Measurements from ENCODE around the gene LRRC8E.

- TF ChIP-seq CTCF (optimal IDR thresholded peaks at IDR 0.05 in 1 of 3, IDR thresholded peaks at IDR 0.05 in 1 of 3, conservative IDR thresholded peaks at IDR 0.05 in 1 of 3; ENCODE audit: extremely low read depth in 1 of 3, insufficient read depth in 2 of 3, low read length in 3 of 3) (no peak), EZH2 (IDR thresholded peaks at IDR 0.05; ENCODE audit: low read length) (no peak)
Observed at GRCh38 chr19:7856109-7856591, 32.2 kb upstream of the LRRC8E start.

Measured in keratinocyte (primary cell).